DMS153 (cell line): ENCODE measurements around the gene DMRTB1.

Source experiments
- DNase-seq: peaks from one replicate; lab custom pipeline; 2025; lab: John Stamatoyannopoulos, UW

Gene DMRTB1

GRCh38 chr1:53463961-53464899 is 5.0 kb downstream of the DMRTB1 start:
- DNase-seq = no peak

- DNase-seq = no peak
Observed at GRCh38 chr1:53465023-53465957, 6.1 kb downstream of the DMRTB1 start.

- no peak for DNase-seq
Observed at GRCh38 chr1:53467391-53467790, 8.2 kb downstream of the DMRTB1 start.

DNA sequence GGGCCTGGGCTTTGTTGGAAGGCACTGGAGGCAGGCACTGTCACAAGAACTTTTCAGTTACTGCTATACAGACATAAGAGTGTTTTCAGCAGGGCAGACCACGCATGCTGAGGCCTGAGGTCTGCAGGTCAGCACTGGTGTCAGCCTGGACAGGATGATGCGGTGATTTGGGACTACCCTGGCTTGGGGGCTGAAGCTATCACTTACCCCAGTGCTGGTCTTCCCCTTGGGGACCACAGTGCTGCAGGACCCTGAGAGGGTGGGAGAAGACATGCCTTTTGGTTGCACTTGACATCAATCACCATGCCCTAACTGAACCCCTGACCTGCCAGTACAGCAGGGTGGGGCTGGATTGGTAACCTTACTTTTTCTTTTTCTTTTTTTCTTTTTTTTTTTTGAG is 9.2 kb downstream of the DMRTB1 start:
- no peak for DNase-seq

DNA sequence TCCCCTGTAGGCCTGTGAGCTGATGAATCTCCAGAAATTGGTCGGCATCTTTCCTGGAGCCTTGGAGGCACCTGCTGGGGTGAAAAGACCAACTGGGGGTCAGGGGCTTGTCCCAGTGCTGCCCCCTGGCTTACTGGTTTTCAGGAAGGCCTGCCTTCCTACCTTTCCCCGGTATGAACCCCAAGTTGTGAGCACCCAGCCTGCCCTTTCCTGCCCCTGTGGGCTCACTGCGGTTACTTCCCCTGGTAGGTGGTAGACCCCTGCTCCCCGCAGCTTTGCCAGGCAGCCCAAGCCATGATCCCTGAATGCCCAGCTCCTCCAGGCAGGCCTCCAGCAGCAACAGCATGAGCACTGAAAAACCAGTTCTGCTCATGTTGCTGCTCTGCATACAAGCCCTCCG is 10.2 kb downstream of the DMRTB1 start:
- no peak for DNase-seq

DNA sequence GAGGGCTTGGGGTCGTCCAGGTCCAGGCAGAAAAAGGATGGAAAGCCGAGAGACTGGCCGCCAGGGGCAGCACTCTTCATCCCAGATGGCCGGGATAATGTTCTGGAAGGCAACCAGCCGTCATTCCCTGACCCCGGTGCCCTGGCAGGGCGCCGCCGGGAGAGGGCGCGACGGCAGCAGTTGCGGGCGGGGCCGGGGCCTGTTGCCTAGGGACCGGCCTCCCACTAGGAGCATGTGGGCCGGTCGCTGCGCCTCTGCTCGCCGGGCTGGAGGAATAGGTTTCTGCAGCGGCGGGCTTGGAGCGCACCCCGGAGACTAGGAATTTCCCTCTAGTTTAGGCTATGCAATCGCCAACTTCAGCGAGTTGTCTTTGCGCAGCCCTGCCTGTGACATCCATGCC is 11.0 kb downstream of the DMRTB1 start:
- no peak for DNase-seq

GRCh38 chr1:53470584-53470983 is 11.4 kb downstream of the DMRTB1 start:
- no peak for DNase-seq

DNA sequence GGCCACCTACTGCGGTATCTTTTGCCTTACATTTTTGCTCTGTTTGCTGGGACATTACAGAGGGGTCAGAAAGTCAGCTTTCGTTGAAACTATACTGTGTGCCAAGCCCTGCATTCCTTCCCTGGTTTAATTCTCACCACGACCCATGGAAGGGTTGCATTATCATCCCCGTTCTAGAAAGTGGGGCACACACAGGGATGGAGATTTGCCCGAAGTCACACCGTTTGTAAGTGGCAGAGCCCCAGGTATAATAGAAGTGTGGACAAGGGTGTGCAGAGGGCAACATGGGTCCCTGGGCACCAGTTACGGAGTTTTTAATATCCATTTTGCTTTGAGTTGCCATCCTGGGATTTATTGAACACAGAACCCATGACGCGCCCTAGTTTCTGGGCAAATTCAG is 11.8 kb downstream of the DMRTB1 start:
- DNase-seq = no peak

GRCh38 chr1:53473463-53473862 is 14.3 kb downstream of the DMRTB1 start:
- DNase-seq = no peak

DNA sequence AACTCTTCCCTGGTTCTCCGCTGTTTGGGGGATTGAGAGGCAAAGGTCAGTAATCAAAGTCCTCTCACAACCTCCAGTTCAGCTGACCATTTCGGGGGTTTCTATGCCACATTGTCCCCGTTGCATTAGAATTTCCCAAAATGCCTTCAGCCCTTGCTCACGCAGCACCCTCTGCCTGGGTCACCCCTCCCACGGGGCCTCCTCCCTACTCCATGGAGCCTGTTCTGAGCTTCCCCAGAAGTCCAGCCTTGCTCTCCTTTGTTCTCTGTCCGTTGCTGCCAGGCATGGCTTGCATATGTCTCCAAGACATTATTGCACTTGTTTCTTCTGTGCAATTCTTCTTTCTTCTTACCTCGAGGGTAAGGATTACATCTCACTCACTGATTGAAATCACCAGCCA is 16.5 kb downstream of the DMRTB1 start:
- no peak for DNase-seq

- no peak for DNase-seq
Observed at GRCh38 chr1:53476579-53476978, 17.4 kb downstream of the DMRTB1 start.

GRCh38 chr1:53477651-53478501 is 18.7 kb downstream of the DMRTB1 start:
- DNase-seq = no peak

DNA sequence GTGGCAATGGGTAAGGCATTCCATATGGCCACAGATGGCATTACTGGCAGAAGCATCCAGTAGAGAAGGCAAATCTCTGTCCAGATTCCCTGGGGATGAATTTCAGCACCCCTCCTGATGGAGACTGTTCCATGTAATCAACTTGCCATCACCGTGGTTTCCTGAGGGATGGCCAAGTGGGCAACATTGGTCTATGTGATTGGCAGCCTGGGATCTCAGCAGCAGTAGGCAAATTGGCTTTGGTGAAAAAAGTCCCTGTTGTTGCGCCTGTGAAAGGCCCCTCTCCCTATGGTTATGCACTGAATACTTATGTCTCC is 19.3 kb downstream of the DMRTB1 start:
- DNase-seq = no peak

DNA sequence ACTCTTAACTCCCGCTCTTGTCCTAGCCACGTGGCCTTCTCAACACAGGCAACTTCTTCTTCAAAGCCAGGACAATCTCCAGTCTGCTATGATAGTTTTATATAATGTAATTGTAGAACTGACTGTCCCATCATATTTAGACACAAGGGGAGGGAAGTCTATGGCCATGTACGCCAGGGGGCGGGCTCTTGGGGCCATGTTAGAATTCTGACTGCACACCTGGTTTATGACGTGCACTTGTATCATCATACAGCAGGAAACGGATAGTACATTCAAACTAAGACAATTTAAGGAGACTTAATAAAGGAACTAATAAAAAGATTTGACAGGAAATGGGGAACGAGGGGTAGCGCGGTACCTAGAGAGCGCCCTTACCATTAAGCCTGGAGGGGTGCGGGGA is 21.5 kb downstream of the DMRTB1 start:
- DNase-seq = no peak

DNA sequence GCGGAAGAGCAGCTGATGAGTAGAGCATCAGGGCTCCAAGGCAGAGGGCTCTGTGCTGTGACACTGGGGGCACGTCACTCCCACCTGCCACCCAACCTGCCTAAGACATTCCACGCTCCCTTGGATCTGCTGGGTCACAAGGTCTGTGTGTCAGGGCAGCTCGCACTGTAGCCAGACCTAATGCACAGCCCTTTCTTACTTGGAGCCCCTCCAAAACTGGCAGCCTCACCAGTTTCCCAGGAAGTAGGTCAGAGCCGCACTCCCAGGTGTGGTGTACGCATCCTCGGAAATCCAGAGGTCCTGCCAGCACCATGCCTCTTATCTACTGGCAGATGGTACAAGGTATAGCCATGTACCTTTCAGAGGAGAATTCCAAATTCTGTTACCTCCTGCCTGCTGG is 22.3 kb downstream of the DMRTB1 start:
- DNase-seq = no peak

DNA sequence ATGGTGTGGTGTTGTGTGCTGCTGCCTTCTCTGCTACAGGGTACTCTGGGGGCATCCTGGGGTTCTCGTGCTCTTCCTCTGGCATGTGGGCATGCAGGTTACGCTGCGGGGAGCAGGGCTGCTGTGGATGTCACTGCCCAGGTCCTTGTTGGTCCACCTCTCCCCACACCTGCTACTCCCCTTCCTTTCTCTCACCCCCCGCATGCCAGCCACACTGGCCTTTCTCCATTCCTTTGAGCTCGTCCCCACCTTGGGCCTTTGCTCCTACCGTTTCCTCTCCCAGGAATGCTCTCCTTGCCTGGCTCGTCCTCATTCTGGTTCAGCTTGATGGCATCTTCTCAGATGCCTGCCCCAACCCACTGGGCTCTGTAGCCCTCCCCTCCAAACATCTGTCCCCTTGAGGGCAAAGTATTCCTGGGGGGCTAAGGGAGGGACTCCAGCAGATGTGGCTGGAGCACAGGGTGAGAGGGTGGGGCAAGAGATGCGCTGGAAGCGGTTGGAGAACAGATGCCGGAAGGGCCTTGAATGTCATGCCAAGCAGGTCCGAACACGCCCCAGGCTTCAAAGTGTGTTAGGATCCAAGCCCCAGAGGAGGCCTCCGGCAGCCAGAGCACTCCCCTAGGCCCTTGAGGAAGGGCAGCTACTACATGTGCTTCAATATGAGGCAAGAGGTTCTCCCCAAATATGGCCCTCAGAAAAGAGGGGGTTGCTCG is 23.4 kb downstream of the DMRTB1 start:
- DNase-seq = no peak

GRCh38 chr1:53483170-53483569 is 24.0 kb downstream of the DMRTB1 start:
- DNase-seq = no peak

DNA sequence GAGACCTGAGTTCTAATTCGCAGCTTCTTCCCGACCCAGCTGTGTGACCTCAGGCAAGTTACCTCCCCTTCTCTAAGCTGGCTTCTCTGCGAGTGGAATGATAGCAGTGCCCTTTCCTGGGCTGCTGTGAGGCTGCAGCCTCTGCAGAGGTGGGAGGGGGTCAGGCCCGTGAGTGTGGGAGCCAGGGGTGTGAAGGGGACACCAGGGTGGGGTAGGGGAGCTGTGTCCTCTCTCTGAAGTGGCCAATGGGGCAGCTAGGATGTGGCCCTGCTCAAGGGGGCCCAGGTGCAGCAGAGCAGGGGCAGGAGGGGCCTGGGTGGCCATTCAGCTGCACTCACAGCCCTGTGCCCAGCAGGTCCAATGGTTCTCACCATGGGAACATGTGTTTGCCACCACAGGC is 24.5 kb downstream of the DMRTB1 start:
- DNase-seq = no peak

- DNase-seq = no peak
Observed at GRCh38 chr1:53484705-53485477, 25.7 kb downstream of the DMRTB1 start.

DNA sequence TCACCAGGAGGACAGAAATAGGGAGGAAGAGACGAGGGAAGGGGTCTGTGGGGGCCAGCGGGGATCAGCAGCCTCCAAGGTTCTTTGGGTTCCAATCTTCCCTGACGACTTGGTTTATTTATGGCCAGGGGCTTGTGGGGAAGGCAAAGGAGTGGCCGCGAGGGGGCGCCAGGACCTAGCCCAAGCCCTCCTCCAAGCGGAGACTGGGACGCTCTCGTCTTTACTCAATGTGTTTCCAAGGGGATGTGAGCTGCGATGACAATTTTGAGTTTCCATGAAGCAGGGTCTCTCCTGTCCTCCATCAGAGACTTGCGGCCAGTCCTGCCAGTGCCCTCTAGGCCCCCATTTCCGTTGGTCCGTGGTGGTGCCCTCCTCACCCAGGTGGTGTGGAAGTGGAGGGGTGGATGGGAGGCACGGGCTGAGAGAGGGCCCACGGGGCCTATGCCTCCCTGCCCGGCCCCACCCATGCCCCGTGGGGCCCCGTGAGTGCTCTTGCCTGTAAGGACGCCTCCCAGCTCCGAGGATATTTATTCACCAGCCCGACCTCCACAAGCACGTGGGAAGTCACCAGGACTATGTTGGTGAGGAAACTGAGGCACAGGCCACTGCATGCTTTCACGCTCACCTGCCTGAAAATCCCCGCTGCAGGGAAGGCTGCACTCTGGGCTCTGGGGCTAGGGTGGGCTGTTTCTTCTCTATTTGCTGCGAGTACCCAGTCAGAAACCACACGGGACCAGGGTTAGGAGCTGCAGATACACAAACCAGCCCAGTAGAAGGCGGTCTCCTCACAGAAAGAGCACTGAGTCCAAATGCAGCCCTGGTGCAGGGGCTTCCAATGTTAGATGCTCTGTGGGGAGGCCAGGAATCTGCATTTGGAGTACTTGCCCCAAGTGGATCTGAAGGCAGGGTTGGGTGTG is 26.5 kb downstream of the DMRTB1 start:
- DNase-seq = peak; percentile 54
